ENCODE measurements around the gene PREX1.
"Not testable (repeated sequence)": the region's sequence is repeated elsewhere in the genome, so short reads cannot be mapped to it uniquely, and the experiment has no call there.

Gene PREX1

GRCh38 chr20:48823960-48824498 is 3.8 kb downstream of the PREX1 start:
- peak; percentile 37 to 48 for DNase-seq

- DNase-seq = no peak
Observed at GRCh38 chr20:48823476-48823875, 4.3 kb downstream of the PREX1 start.

GRCh38 chr20:48822879-48823385 is 4.9 kb downstream of the PREX1 start:
- DNase-seq = peak in 1 of 2 donors; percentile 39

- DNase-seq = no peak
Observed at GRCh38 chr20:48822178-48822577, 5.6 kb downstream of the PREX1 start.

- DNase-seq = peak in 1 of 2 donors; percentile 24
Observed at GRCh38 chr20:48821261-48821920, 6.4 kb downstream of the PREX1 start.

- DNase-seq = no peak
Observed at GRCh38 chr20:48820649-48820973, 7.2 kb downstream of the PREX1 start.

- DNase-seq = no peak
Observed at GRCh38 chr20:48819821-48820648, 7.8 kb downstream of the PREX1 start.

- DNase-seq = no peak
Observed at GRCh38 chr20:48819089-48819488, 8.7 kb downstream of the PREX1 start.

GRCh38 chr20:48818481-48818987 is 9.3 kb downstream of the PREX1 start:
- peak; percentile 39 to 58 for DNase-seq

GRCh38 chr20:48818031-48818370 is 9.8 kb downstream of the PREX1 start:
- no peak for DNase-seq

GRCh38 chr20:48817367-48818030 is 10.3 kb downstream of the PREX1 start:
- no peak for DNase-seq

GRCh38 chr20:48816282-48817205 is 11.3 kb downstream of the PREX1 start:
- no peak for DNase-seq

- DNase-seq = no peak
Observed at GRCh38 chr20:48815537-48815936, 12.3 kb downstream of the PREX1 start.

GRCh38 chr20:48814633-48815032 is 13.2 kb downstream of the PREX1 start:
- no peak for DNase-seq

- no peak for DNase-seq
Observed at GRCh38 chr20:48813930-48814546, 13.8 kb downstream of the PREX1 start.

GRCh38 chr20:48813446-48813747 is 14.4 kb downstream of the PREX1 start:
- DNase-seq = no peak

GRCh38 chr20:48812600-48813445 is 15.0 kb downstream of the PREX1 start:
- no peak for DNase-seq

- DNase-seq = not testable (repeated sequence)
Observed at GRCh38 chr20:48812114-48812513, 15.7 kb downstream of the PREX1 start.

- DNase-seq = no peak
Observed at GRCh38 chr20:48809673-48810072, 18.1 kb downstream of the PREX1 start.

- DNase-seq = no peak
Observed at GRCh38 chr20:48808382-48809034, 19.3 kb downstream of the PREX1 start.
